Naive B cell (primary cell): ENCODE results near the gene PROM1. TPM values are rescaled to one million over a fixed set of nuclear protein-coding genes. Genes with fewer than 3 reads are reported as not detected.
A peak's percentile ranks its signal among the peaks of the same experiment; 100 is the strongest.

Experiments used
- ATAC-seq, 2 donors: fragments of 150-1000 bp; cut with Tn5 transposase; 2 replicates each; pipeline ENCODE4 v1.10.0; 2021; ENCODE audit warnings: low read depth in 2 of 2, mild to moderate bottlenecking in 2 of 2, moderate library complexity in 2 of 2
- DNase-seq: peaks from one replicate; pipeline ENCODE4 v3.0.0; 2022
- H3K27ac Mint-ChIP-seq, 6 donors: one replicate each; pipeline ENCODE4 v1.8.0; 2020 to 2022; ENCODE audit warnings: mild to moderate bottlenecking in 6 of 6, mixed read lengths in 6 of 6, moderate library complexity in 5 of 6, inconsistent platforms in 2 of 6
- H3K27me3 Mint-ChIP-seq, 3 donors: one replicate each; pipeline ENCODE4 v1.8.0; 2021 to 2022; ENCODE audit warnings: mixed read lengths in 3 of 3, mild to moderate bottlenecking in 1 of 3
- H3K36me3 Mint-ChIP-seq, 2 donors: one replicate each; pipeline ENCODE4 v1.8.0; 2020 to 2022; ENCODE audit warnings: mixed read lengths in 2 of 2, inconsistent platforms in 1 of 2, mild to moderate bottlenecking in 1 of 2
- H3K4me1 Mint-ChIP-seq, 3 donors: one replicate each; pipeline ENCODE4 v1.8.0; 2020 to 2022; ENCODE audit warnings: mixed read lengths in 3 of 3, inconsistent platforms in 1 of 3, mild to moderate bottlenecking in 1 of 3, moderate library complexity in 1 of 3
- H3K4me3 Mint-ChIP-seq, 8 donors: one replicate each; pipeline ENCODE4 v1.8.0; 2020 to 2022; ENCODE audit warnings: mild to moderate bottlenecking in 8 of 8, mixed read lengths in 8 of 8, moderate library complexity in 8 of 8, inconsistent platforms in 2 of 8
- H3K9me3 Mint-ChIP-seq, 7 donors: one replicate each; pipeline ENCODE4 v1.8.0; 2020 to 2022; ENCODE audit warnings: mixed read lengths in 7 of 7, mild to moderate bottlenecking in 5 of 7, inconsistent platforms in 2 of 7, moderate library complexity in 1 of 7
- polyA plus RNA-seq, 6 donors: library from polyadenylated mRNA; unstranded; fragments of 300-500 nt; fragmentation: Illumina TruSeq; gene quantifications; one replicate each; pipeline ENCODE4 v1.2.3, GENCODE V29; 2021; ENCODE audit warnings: low read depth in 6 of 6

The PROM1 gene
- polyA plus RNA-seq, 6 donors from 2014 or later = not detected

GRCh38 chr4:16048619-16049419 is 35.0 kb downstream of the PROM1 start:
- no peak for ATAC-seq
- Mint-ChIP-seq H3K4me3 (no peak overlapping the region), H3K36me3 (no peaks in the 10 kb centered on the region), H3K27me3 (peaks cover 5 to 7% (median 5%) of the 10 kb centered on the region in 3 donors), H3K27ac (no peak overlapping the region), H3K9me3 (no peaks in the 10 kb centered on the region), H3K4me1 (no peaks in the 10 kb centered on the region)
- no peak for DNase-seq

- H3K9me3 Mint-ChIP-seq = no peaks in the 10 kb centered on the region
- no peak overlapping the region for H3K4me3 Mint-ChIP-seq
- no peaks in the 10 kb centered on the region for H3K36me3 Mint-ChIP-seq
- DNase-seq = no peak
- H3K27ac Mint-ChIP-seq = no peak overlapping the region
- H3K27me3 Mint-ChIP-seq = no peaks in the 10 kb centered on the region
- H3K4me1 Mint-ChIP-seq = no peaks in the 10 kb centered on the region
- ATAC-seq = no peak
Observed at GRCh38 chr4:16045687-16046086, 38.1 kb downstream of the PROM1 start.

- no peaks in the 10 kb centered on the region for H3K9me3 Mint-ChIP-seq
- no peak for DNase-seq
- H3K4me1 Mint-ChIP-seq = no peaks in the 10 kb centered on the region
- ATAC-seq = no peak
- no peaks in the 10 kb centered on the region for H3K27me3 Mint-ChIP-seq
- H3K27ac Mint-ChIP-seq = peak overlapping the region in 1 of 6 donors; percentile 29
- no peaks in the 10 kb centered on the region for H3K36me3 Mint-ChIP-seq
- H3K4me3 Mint-ChIP-seq = no peak overlapping the region
Observed at GRCh38 chr4:16043642-16044498, 40.0 kb downstream of the PROM1 start.

GRCh38 chr4:16039139-16039538 is 44.7 kb downstream of the PROM1 start:
- no peaks in the 10 kb centered on the region for H3K9me3 Mint-ChIP-seq
- ATAC-seq (no peak), DNase-seq (no peak)
- no peak overlapping the region for H3K27ac Mint-ChIP-seq
- H3K27me3 Mint-ChIP-seq = no peaks in the 10 kb centered on the region
- no peak overlapping the region for H3K4me3 Mint-ChIP-seq
- peaks cover 0 to 14% (median 6%) of the 10 kb centered on the region in 3 donors for H3K4me1 Mint-ChIP-seq
- no peaks in the 10 kb centered on the region for H3K36me3 Mint-ChIP-seq

- Mint-ChIP-seq H3K4me3 (no peak overlapping the region), H3K36me3 (no peaks in the 10 kb centered on the region), H3K27me3 (no peaks in the 10 kb centered on the region), H3K4me1 (peaks cover 0 to 14% (median 6%) of the 10 kb centered on the region in 3 donors), H3K9me3 (no peaks in the 10 kb centered on the region), H3K27ac (peak overlapping the region in 1 of 6 donors; percentile 16)
- ATAC-seq (no peak), DNase-seq (no peak)
Observed at GRCh38 chr4:16037901-16038300, 45.9 kb downstream of the PROM1 start.

GRCh38 chr4:16035843-16036242 is 48.0 kb downstream of the PROM1 start:
- no peaks in the 10 kb centered on the region for H3K9me3 Mint-ChIP-seq
- no peak for ATAC-seq
- no peak overlapping the region for H3K27ac Mint-ChIP-seq
- no peaks in the 10 kb centered on the region for H3K36me3 Mint-ChIP-seq
- H3K4me3 Mint-ChIP-seq = no peak overlapping the region
- no peaks in the 10 kb centered on the region for H3K27me3 Mint-ChIP-seq
- peaks cover 0 to 14% (median 6%) of the 10 kb centered on the region in 3 donors for H3K4me1 Mint-ChIP-seq
- no peak for DNase-seq

- Mint-ChIP-seq H3K27me3 (no peaks in the 10 kb centered on the region), H3K27ac (no peak overlapping the region), H3K9me3 (no peaks in the 10 kb centered on the region), H3K4me1 (peaks cover 0 to 14% (median 6%) of the 10 kb centered on the region in 3 donors), H3K36me3 (no peaks in the 10 kb centered on the region), H3K4me3 (no peak overlapping the region)
- ATAC-seq = no peak
- DNase-seq = no peak
Observed at GRCh38 chr4:16034010-16034748, 49.6 kb downstream of the PROM1 start.

- H3K27ac Mint-ChIP-seq = no peak overlapping the region
- no peak for DNase-seq
- H3K9me3 Mint-ChIP-seq = no peaks in the 10 kb centered on the region
- no peak for ATAC-seq
- H3K4me1 Mint-ChIP-seq = peaks cover 0 to 9% (median 2%) of the 10 kb centered on the region in 3 donors
- H3K27me3 Mint-ChIP-seq = no peaks in the 10 kb centered on the region
- no peaks in the 10 kb centered on the region for H3K36me3 Mint-ChIP-seq
- no peak overlapping the region for H3K4me3 Mint-ChIP-seq
Observed at GRCh38 chr4:16032396-16032770, 51.4 kb downstream of the PROM1 start.

- no peaks in the 10 kb centered on the region for H3K9me3 Mint-ChIP-seq
- no peaks in the 10 kb centered on the region for H3K36me3 Mint-ChIP-seq
- no peak overlapping the region for H3K27ac Mint-ChIP-seq
- DNase-seq = no peak
- no peak overlapping the region for H3K4me3 Mint-ChIP-seq
- no peak for ATAC-seq
- no peaks in the 10 kb centered on the region for H3K27me3 Mint-ChIP-seq
- H3K4me1 Mint-ChIP-seq = peaks cover 0 to 3% (median 0%) of the 10 kb centered on the region in 3 donors
Observed at GRCh38 chr4:16031546-16032395, 52.1 kb downstream of the PROM1 start.

- Mint-ChIP-seq H3K27ac (no peak overlapping the region), H3K27me3 (no peaks in the 10 kb centered on the region), H3K4me3 (no peak overlapping the region), H3K9me3 (no peaks in the 10 kb centered on the region), H3K4me1 (no peaks in the 10 kb centered on the region), H3K36me3 (no peaks in the 10 kb centered on the region)
- ATAC-seq (no peak), DNase-seq (no peak)
Observed at GRCh38 chr4:16029886-16030285, 53.9 kb downstream of the PROM1 start.

GRCh38 chr4:16029262-16029661 is 54.6 kb downstream of the PROM1 start:
- Mint-ChIP-seq H3K4me1 (no peaks in the 10 kb centered on the region), H3K27ac (peak overlapping the region in 1 of 6 donors; percentile 8), H3K36me3 (no peaks in the 10 kb centered on the region), H3K4me3 (no peak overlapping the region), H3K27me3 (no peaks in the 10 kb centered on the region), H3K9me3 (no peaks in the 10 kb centered on the region)
- ATAC-seq (no peak), DNase-seq (no peak)

GRCh38 chr4:16027626-16028025 is 56.2 kb downstream of the PROM1 start:
- DNase-seq = no peak
- Mint-ChIP-seq H3K9me3 (no peaks in the 10 kb centered on the region), H3K4me1 (no peaks in the 10 kb centered on the region), H3K4me3 (no peak overlapping the region), H3K36me3 (no peaks in the 10 kb centered on the region), H3K27me3 (no peaks in the 10 kb centered on the region), H3K27ac (peak overlapping the region in 1 of 6 donors; percentile 25)
- no peak for ATAC-seq

GRCh38 chr4:16027114-16027513 is 56.7 kb downstream of the PROM1 start:
- no peak for ATAC-seq
- peak overlapping the region in 1 of 6 donors; percentile 25 for H3K27ac Mint-ChIP-seq
- no peak for DNase-seq
- no peak overlapping the region for H3K4me3 Mint-ChIP-seq
- no peaks in the 10 kb centered on the region for H3K27me3 Mint-ChIP-seq
- H3K9me3 Mint-ChIP-seq = no peaks in the 10 kb centered on the region
- H3K4me1 Mint-ChIP-seq = no peaks in the 10 kb centered on the region
- H3K36me3 Mint-ChIP-seq = no peaks in the 10 kb centered on the region
